ENCODE results near the gene TMEM245. TPM values are rescaled to one million over a fixed set of nuclear protein-coding genes. Genes with fewer than 3 reads are reported as not detected.

Gene TMEM245
- total and polyA plus RNA-seq, 2 of the 13 experiments (the other 11 are each of a cell fraction or from before 2014, with no cell fraction given), result 53.5 to 55.4 TPM

- FAIRE-seq, result no peak
- no peak for TF ChIP-seq ZNF24 (IDR thresholded peaks at IDR 0.05)
- TF ChIP-seq ZNF781 (CRISPR knock-in tag; IDR thresholded peaks at IDR 0.05; ENCODE audit: borderline replicate concordance, not compliant biosample characterization), result no peak
- TF ChIP-seq ZNF513 (CRISPR knock-in tag; conservative IDR thresholded peaks at IDR 0.05), result no peak
- no peak for TF ChIP-seq FOXA3 (CRISPR knock-in tag; IDR thresholded peaks at IDR 0.05)
- no peak for TF ChIP-seq HDAC2 (CRISPR knock-in tag; IDR thresholded peaks at IDR 0.05)
- TF ChIP-seq PATZ1 (CRISPR knock-in tag; IDR thresholded peaks at IDR 0.05), result no peak
- TF ChIP-seq ZBTB4 (CRISPR knock-in tag; IDR thresholded peaks at IDR 0.05; ENCODE audit: borderline replicate concordance), result no peak
- TF ChIP-seq CBX2 (IDR thresholded peaks at IDR 0.05; ENCODE audit: low read depth, low read length), result no peak
- TF ChIP-seq CBX2 (CRISPR knock-in tag; IDR thresholded peaks at IDR 0.05; ENCODE audit: low read depth), result no peak
- no peak for TF ChIP-seq ZFP82 (CRISPR knock-in tag; IDR thresholded peaks at IDR 0.05; ENCODE audit: borderline replicate concordance)
- no peak for TF ChIP-seq IRX3 (CRISPR knock-in tag; IDR thresholded peaks at IDR 0.05; ENCODE audit: borderline replicate concordance, low read depth)
- TF ChIP-seq AHDC1 (CRISPR knock-in tag; IDR thresholded peaks at IDR 0.05; ENCODE audit: borderline replicate concordance), result no peak
- TF ChIP-seq YEATS2 (CRISPR knock-in tag; IDR thresholded peaks at IDR 0.05; ENCODE audit: borderline replicate concordance), result no peak
Measured at GRCh38 chr9:109048822-109049221, 70.9 kb downstream of the TMEM245 start.

More at GRCh38 chr9:109048822-109049221, 70.9 kb downstream of the TMEM245 start:
- Histone ChIP-seq H3K79me2 (ENCODE audit: insufficient read depth, low read length) (no peaks in the 10 kb centered on the region), H3K27ac (ENCODE audit: extremely low read length, insufficient read depth, low read length) (no peak overlapping the region), H3K27me3 (ENCODE audit: control insufficient read depth in 1 of 2, insufficient read depth in 2 of 2, low read length in 2 of 2) (no peaks in the 10 kb centered on the region), H3K4me1 (ENCODE audit: insufficient read depth, low read length) (no peaks in the 10 kb centered on the region), H3K9me3 (ENCODE audit: low read length) (no peaks in the 10 kb centered on the region), H3K36me3 (replicated peaks in 1 of 2; ENCODE audit: control insufficient read depth in 1 of 2, insufficient read depth in 2 of 2, low read length in 2 of 2) (peaks cover 18 to 88% of the 10 kb centered on the region in 2 experiments), H3K4me3 (replicated peaks in 1 of 3; ENCODE audit: insufficient read depth in 1 of 3, low read depth in 2 of 3, low read length in 3 of 3) (no peak overlapping the region), H4K20me1 (ENCODE audit: insufficient read depth, low read length) (no peaks in the 10 kb centered on the region), H3K4me2 (ENCODE audit: low read depth, low read length) (no peak overlapping the region), H2AFZ (ENCODE audit: low read length) (no peak overlapping the region), H3K9ac (ENCODE audit: insufficient read depth, low read depth, low read length) (no peak overlapping the region)
- no peak for ATAC-seq
- CTCF ChIA-PET (ENCODE audit: low intra/inter-chr PET ratio, low total read pairs), result no interaction called here
- intact Hi-C loops (cut with micrococcal nuclease; ENCODE audit: unreplicated experiment), result no loop called here
- WGBS (ENCODE audit: low lambda C conversion rate), result 97% methylated on average over 3 of the region's 3 CpGs
- POLR2A ChIA-PET, result no interaction called here
- no TSS peak for BruUV-seq (replicated peaks)
- in situ Hi-C loops (cut with HindIII; ENCODE audit: extremely low pct_ligation_motif_present, low pct_unique_long_range_greater_than_20kb), result no loop called here
- DNase-seq (ENCODE audit: low spot score), result no peak

Data from HepG2 (cell line).